Liver (tissue), 3 donors: ENCODE measurements around the gene KAZN.

ENCODE experiments used
- EGR1 ChIP-seq, 2 donors: IDR thresholded peaks; 2 replicates each; pipeline ENCODE4 v1.6.1; 2016 to 2018; ENCODE audit warnings: antibody characterized with exemption in 2 of 2, low read depth in 2 of 2
- HNF4A ChIP-seq, 2 donors: conservative IDR thresholded peaks; 2 replicates each; pipeline ENCODE4 v1.6.1; 2016; ENCODE audit warnings: antibody characterized with exemption in 2 of 2, mild to moderate bottlenecking in 2 of 2
- JUND ChIP-seq, 2 donors: IDR thresholded peaks; 2 replicates each; pipeline ENCODE4 v1.6.1; 2016; ENCODE audit warnings: antibody characterized with exemption in 2 of 2
- RAD21 ChIP-seq, 2 donors: IDR thresholded peaks; 2 replicates each; pipeline ENCODE4 v1.6.1; 2016; ENCODE audit warnings: antibody characterized with exemption in 2 of 2, mild to moderate bottlenecking in 2 of 2
- SP1 ChIP-seq: IDR thresholded peaks from 2 replicates; pipeline ENCODE4 v1.6.1; 2018; ENCODE audit warnings: antibody characterized with exemption, mild to moderate bottlenecking
- TAF1 ChIP-seq: conservative IDR thresholded peaks from 2 replicates; pipeline ENCODE4 v1.6.1; 2016; ENCODE audit warnings: antibody characterized with exemption, mild to moderate bottlenecking
- YY1 ChIP-seq: IDR thresholded peaks from 2 replicates; pipeline ENCODE4 v1.6.1; 2016; ENCODE audit warnings: antibody characterized with exemption, mild to moderate bottlenecking
- TF ChIP-seq, protein P1 (sequence below): fragments of 150-350 bp; IDR thresholded peaks from 2 replicates; pipeline ENCODE4 v1.5.1; 2017; ENCODE audit warnings: improper control_type of control experiment, low read depth, low read length; ENCODE audit not compliant: missing input control
- TF ChIP-seq, protein P2 (sequence below): IDR thresholded peaks from 2 replicates; pipeline ENCODE4 v1.6.1; 2016; ENCODE audit warnings: antibody characterized with exemption, mild to moderate bottlenecking
- donor health status: healthy.
- donor health status: healthy.

DNA sequence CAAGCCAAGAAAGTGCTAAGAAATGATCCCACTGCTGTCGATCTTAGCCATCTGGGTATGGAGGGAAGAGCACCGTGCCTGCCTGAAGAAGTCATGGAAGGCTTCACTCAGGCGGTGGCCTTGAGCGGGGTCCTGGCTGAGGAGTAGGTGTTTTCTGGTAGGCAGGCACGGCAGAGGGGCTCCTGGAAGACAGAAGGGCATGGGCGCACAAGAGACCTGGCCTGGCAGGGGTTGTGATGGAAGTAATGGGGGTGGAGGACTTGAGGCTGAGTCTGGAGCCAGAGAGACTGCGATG is 185.1 kb downstream of the KAZN start:
- TF ChIP-seq, protein P1, sequence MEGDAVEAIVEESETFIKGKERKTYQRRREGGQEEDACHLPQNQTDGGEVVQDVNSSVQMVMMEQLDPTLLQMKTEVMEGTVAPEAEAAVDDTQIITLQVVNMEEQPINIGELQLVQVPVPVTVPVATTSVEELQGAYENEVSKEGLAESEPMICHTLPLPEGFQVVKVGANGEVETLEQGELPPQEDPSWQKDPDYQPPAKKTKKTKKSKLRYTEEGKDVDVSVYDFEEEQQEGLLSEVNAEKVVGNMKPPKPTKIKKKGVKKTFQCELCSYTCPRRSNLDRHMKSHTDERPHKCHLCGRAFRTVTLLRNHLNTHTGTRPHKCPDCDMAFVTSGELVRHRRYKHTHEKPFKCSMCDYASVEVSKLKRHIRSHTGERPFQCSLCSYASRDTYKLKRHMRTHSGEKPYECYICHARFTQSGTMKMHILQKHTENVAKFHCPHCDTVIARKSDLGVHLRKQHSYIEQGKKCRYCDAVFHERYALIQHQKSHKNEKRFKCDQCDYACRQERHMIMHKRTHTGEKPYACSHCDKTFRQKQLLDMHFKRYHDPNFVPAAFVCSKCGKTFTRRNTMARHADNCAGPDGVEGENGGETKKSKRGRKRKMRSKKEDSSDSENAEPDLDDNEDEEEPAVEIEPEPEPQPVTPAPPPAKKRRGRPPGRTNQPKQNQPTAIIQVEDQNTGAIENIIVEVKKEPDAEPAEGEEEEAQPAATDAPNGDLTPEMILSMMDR: no peak
- TF ChIP-seq SP1: no peak
- no peak for TF ChIP-seq JUND (IDR thresholded peaks at IDR 0.05)
- no peak for TF ChIP-seq YY1
- TF ChIP-seq RAD21 (IDR thresholded peaks at IDR 0.05): no peak
- TF ChIP-seq TAF1: no peak
- no peak for TF ChIP-seq HNF4A (conservative IDR thresholded peaks at IDR 0.05)
- TF ChIP-seq, protein P2, sequence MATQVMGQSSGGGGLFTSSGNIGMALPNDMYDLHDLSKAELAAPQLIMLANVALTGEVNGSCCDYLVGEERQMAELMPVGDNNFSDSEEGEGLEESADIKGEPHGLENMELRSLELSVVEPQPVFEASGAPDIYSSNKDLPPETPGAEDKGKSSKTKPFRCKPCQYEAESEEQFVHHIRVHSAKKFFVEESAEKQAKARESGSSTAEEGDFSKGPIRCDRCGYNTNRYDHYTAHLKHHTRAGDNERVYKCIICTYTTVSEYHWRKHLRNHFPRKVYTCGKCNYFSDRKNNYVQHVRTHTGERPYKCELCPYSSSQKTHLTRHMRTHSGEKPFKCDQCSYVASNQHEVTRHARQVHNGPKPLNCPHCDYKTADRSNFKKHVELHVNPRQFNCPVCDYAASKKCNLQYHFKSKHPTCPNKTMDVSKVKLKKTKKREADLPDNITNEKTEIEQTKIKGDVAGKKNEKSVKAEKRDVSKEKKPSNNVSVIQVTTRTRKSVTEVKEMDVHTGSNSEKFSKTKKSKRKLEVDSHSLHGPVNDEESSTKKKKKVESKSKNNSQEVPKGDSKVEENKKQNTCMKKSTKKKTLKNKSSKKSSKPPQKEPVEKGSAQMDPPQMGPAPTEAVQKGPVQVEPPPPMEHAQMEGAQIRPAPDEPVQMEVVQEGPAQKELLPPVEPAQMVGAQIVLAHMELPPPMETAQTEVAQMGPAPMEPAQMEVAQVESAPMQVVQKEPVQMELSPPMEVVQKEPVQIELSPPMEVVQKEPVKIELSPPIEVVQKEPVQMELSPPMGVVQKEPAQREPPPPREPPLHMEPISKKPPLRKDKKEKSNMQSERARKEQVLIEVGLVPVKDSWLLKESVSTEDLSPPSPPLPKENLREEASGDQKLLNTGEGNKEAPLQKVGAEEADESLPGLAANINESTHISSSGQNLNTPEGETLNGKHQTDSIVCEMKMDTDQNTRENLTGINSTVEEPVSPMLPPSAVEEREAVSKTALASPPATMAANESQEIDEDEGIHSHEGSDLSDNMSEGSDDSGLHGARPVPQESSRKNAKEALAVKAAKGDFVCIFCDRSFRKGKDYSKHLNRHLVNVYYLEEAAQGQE: no peak
- no peak for TF ChIP-seq EGR1 (IDR thresholded peaks at IDR 0.05; ENCODE audit: low read depth in 2 of 2)
